Stomach (tissue), 9 donors: Measurements from ENCODE around the gene ALPK1. TPM values are rescaled to one million over a fixed set of nuclear protein-coding genes. Genes with fewer than 3 reads are reported as not detected.

Experiments
- DNase-seq, 2 donors: peaks; one replicate each; pipeline versions ENCODE4 v3.0.0 to v3.0.0-alpha.2; 2013 to 2019
- H3K27ac ChIP-seq, 5 donors: fragments of 200-600 bp in 4 of 5; sonication (generic) in 4 of 5; one replicate each; pipeline ENCODE4 v1.5.1; 2013 to 2019; ENCODE audit warnings: mild to moderate bottlenecking in 1 of 5, moderate library complexity in 1 of 5
- H3K27me3 ChIP-seq, 3 donors: fragments of 200-600 bp; sonication (generic); one replicate each; pipeline ENCODE4 v1.5.1; 2017 to 2019; ENCODE audit warnings: mixed run types in 1 of 3
- H3K36me3 ChIP-seq, 4 donors: fragments of 200-600 bp; sonication (generic); 1 replicate in 3 of 4; 2 replicates in 1 of 4; pipeline ENCODE4 v1.5.1; 2016 to 2019
- H3K4me1 ChIP-seq, 4 donors: fragments of 200-600 bp; sonication (generic); one replicate each; pipeline ENCODE4 v1.5.1; 2016 to 2019
- H3K4me3 ChIP-seq, 4 donors: fragments of 200-600 bp; sonication (generic) in 3 of 4; one replicate each; pipeline ENCODE4 v1.5.1; 2016 to 2019; ENCODE audit warnings: mild to moderate bottlenecking in 1 of 4
- H3K9me3 ChIP-seq, 4 donors: fragments of 200-600 bp; sonication (generic); one replicate each; pipeline ENCODE4 v1.5.1; 2016 to 2019
- CTCF ChIP-seq, 7 experiments: fragments of 450-650 bp in 4 of 7; fragments of 200-600 bp in 3 of 7; sonication (generic) in 3 of 7; IDR thresholded peaks; one replicate each; pipeline ENCODE4 v1.5.1; 2016 to 2019; ENCODE audit warnings: antibody characterized with exemption in 7 of 7, control low read depth in 2 of 7, mild to moderate bottlenecking in 1 of 7
- EP300 ChIP-seq: sonication (generic); formaldehyde crosslinking; IDR thresholded peaks from one replicate; pipeline ENCODE4 v1.6.1; 2017; ENCODE audit warnings: antibody characterized with exemption
- POLR2A ChIP-seq, 4 donors: fragments of 450-650 bp; IDR thresholded peaks; one replicate each; pipeline ENCODE4 v1.6.1; 2016; ENCODE audit warnings: antibody characterized with exemption in 4 of 4, control low read depth in 2 of 4, mild to moderate bottlenecking in 1 of 4, moderate library complexity in 1 of 4
- POLR2AphosphoS5 ChIP-seq, 3 donors: sonication (generic); formaldehyde crosslinking; IDR thresholded peaks; one replicate each; pipeline ENCODE4 v1.6.1; 2016; ENCODE audit warnings: antibody characterized with exemption in 3 of 3
- WGBS, 5 donors: extraction: QIAGEN DNeasy Blood & Tissue Kit in 3 of 5; methylation state at CpG; one replicate each; pipeline versions ENCODE4 v1.1.5 to v1.1.7; 2013 to 2018; 5-methylcytosine and 5-hydroxymethylcytosine counted together
- intact Hi-C: fragments of 100-400 bp; cut with DNase I; formaldehyde crosslinking; loops from one replicate; pipeline ENCODE4 v1.15.1; 2023; ENCODE audit warnings: low total_unique reads
- polyA plus RNA-seq, 3 donors: library from polyadenylated mRNA; stranded (reverse); fragments of 200-250 nt; gene quantifications; one replicate each; pipeline ENCODE4 v1.2.3, GENCODE V29; 2013
- total RNA-seq, 5 donors: library from RNA; depleted of rRNA; stranded (reverse); fragments of >200 nt; gene quantifications; one replicate each; pipeline versions ENCODE4 v1.1.0 to v1.2.3, GENCODE V29; 2014 to 2016
- donor health status: healthy with polysubstance abuse.
- donor health status: Bipolar disorder and iron deficiency.
- donor health status: healthy.

ALPK1 gene
- total and polyA plus RNA-seq, 8 donors, result 2.9 to 47.7 (median 25.0) TPM

DNA sequence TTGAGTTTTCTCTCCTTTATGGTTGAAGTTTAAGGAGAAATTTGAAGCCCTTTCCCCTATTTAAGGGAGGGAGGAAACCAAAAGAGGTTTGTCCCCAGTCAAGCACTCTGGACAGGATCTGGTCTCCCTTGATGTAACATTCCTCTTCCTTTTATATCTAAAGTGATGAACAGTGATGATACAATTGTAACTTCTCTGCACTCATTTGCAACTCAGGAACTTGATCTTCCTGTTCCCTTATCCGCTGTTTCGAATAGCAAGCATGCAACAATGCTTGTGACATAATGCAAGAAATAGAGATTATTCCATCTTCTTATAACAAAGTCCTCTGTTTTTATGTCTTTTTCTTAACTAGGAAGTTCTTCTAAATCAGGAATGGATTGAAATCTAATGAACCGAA is 18.3 kb downstream of the ALPK1 start:
- Histone ChIP-seq H3K36me3 (peaks cover 0 to 16% (median 6%) of the 10 kb centered on the region in 4 donors), H3K27me3 (no peaks in the 10 kb centered on the region), H3K4me3 (no peak overlapping the region), H3K27ac (peak overlapping the region in 1 of 5 donors; percentile 28), H3K4me1 (no peaks in the 10 kb centered on the region), H3K9me3 (no peaks in the 10 kb centered on the region)
- DNase-seq, result no peak
- TF ChIP-seq CTCF (IDR thresholded peaks at IDR 0.05) (no peak), POLR2A (IDR thresholded peaks at IDR 0.05) (no peak), POLR2AphosphoS5 (IDR thresholded peaks at IDR 0.05) (no peak), EP300 (no peak)
- intact Hi-C loops, result no loop called here
- WGBS, 5 donors, result 80 to 95% (median 84%) methylated on average over 3 of the region's 3 CpGs

GRCh38 chr4:112316360-112316759 is 19.2 kb downstream of the ALPK1 start:
- Histone ChIP-seq H3K36me3 (peaks cover 0 to 16% (median 6%) of the 10 kb centered on the region in 4 donors), H3K9me3 (no peaks in the 10 kb centered on the region), H3K27ac (peak overlapping the region in 2 of 5 donors; percentile 10 to 28), H3K27me3 (no peaks in the 10 kb centered on the region), H3K4me1 (peaks cover 0 to under 1% (median 0%) of the 10 kb centered on the region in 4 donors), H3K4me3 (no peak overlapping the region)
- 83 to 93% (median 89%) methylated on average over 2 of the region's 2 CpGs for WGBS, 5 donors
- TF ChIP-seq CTCF (IDR thresholded peaks at IDR 0.05), result no peak
- no peak for TF ChIP-seq POLR2AphosphoS5 (IDR thresholded peaks at IDR 0.05)
- no peak for TF ChIP-seq EP300
- no peak for TF ChIP-seq POLR2A (IDR thresholded peaks at IDR 0.05)
- DNase-seq, result no peak
- intact Hi-C loops, result no loop called here

DNA sequence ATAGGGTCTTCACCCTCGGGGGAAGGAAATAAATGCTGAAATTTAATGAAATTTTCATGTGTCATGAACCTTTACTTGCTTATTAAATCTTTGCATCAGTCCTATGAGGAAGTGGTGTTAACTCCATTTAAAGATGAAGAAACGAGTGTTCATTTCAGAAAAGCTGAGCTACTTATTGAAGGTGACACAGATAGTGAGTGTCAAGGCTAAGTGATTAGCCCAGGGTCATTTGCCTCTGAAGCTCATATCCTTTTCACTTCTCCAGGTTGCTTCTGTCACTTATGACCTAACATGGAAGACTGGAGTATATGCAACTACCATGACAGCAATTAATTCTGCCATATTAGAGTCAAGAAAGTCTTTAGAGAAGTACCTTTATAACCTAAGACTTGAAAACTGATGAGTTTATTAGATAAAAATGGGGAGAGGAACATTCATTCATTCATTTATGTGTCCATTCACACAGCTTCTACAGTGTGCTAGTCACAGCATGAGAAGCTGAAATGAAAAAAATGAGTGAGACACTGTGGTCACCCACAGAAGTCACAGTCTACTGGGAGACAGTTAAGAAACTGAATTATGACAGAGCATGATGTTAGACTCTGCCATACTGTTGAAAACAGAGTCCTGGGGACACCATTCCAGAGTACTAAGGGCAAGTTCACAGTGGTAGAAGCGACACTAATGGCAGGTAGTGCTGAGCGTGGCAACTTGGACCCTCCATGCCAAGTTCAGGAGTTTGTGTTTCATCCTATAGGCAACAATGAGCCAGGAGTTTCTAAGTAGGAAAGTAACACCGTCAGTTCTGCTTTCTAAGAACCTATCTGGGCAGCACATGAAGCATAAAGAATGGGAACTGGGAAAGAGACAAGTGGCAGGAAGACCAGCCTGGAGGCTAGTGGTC is 21.3 kb downstream of the ALPK1 start:
- no peaks in the 10 kb centered on the region for H3K27me3 ChIP-seq
- no peak for DNase-seq
- TF ChIP-seq EP300 (no peak), POLR2AphosphoS5 (IDR thresholded peaks at IDR 0.05) (no peak), CTCF (IDR thresholded peaks at IDR 0.05) (no peak), POLR2A (IDR thresholded peaks at IDR 0.05) (no peak)
- intact Hi-C loops, result no loop called here
- 86 to 95% (median 91%) methylated on average over 5 of the region's 5 CpGs for WGBS, 5 donors
- no peak overlapping the region for H3K4me3 ChIP-seq
- no peak overlapping the region for H3K27ac ChIP-seq
- peaks cover 0 to 8% (median 4%) of the 10 kb centered on the region in 4 donors for H3K4me1 ChIP-seq
- H3K9me3 ChIP-seq, result no peaks in the 10 kb centered on the region
- H3K36me3 ChIP-seq, result peaks cover 0 to 16% (median 6%) of the 10 kb centered on the region in 4 donors

GRCh38 chr4:112321776-112322684 is 24.9 kb downstream of the ALPK1 start:
- TF ChIP-seq POLR2AphosphoS5 (IDR thresholded peaks at IDR 0.05), result no peak
- TF ChIP-seq EP300, result no peak
- TF ChIP-seq CTCF (IDR thresholded peaks at IDR 0.05), result peak in 4 of 7 experiments; percentile 53 to 87 (median 66)
- no peak for TF ChIP-seq POLR2A (IDR thresholded peaks at IDR 0.05)
- no peaks in the 10 kb centered on the region for H3K9me3 ChIP-seq
- H3K36me3 ChIP-seq, result peaks cover 0 to 37% (median 29%) of the 10 kb centered on the region in 4 donors
- no peak overlapping the region for H3K27ac ChIP-seq
- intact Hi-C loops, result no loop called here
- no peaks in the 10 kb centered on the region for H3K27me3 ChIP-seq
- 25 to 39% (median 35%) methylated on average over 4 of the region's 4 CpGs for WGBS, 5 donors
- DNase-seq, result peak; percentile 73 to 77
- H3K4me1 ChIP-seq, result peaks cover 0 to 8% (median 4%) of the 10 kb centered on the region in 4 donors
- no peak overlapping the region for H3K4me3 ChIP-seq
